Stomach (tissue), 4 donors: Measurements from ENCODE around the gene MTHFD2L.

ENCODE experiments used
- EP300 ChIP-seq: sonication (generic); formaldehyde crosslinking; IDR thresholded peaks from one replicate; pipeline ENCODE4 v1.6.1; 2017; ENCODE audit warnings: antibody characterized with exemption
- POLR2A ChIP-seq, 4 donors: fragments of 450-650 bp; IDR thresholded peaks; one replicate each; pipeline ENCODE4 v1.6.1; 2016; ENCODE audit warnings: antibody characterized with exemption in 4 of 4, control low read depth in 2 of 4, mild to moderate bottlenecking in 1 of 4, moderate library complexity in 1 of 4
- POLR2AphosphoS5 ChIP-seq, 3 donors: sonication (generic); formaldehyde crosslinking; IDR thresholded peaks; one replicate each; pipeline ENCODE4 v1.6.1; 2016; ENCODE audit warnings: antibody characterized with exemption in 3 of 3
- TF ChIP-seq, protein P1 (sequence below), 7 experiments: fragments of 450-650 bp in 4 of 7; fragments of 200-600 bp in 3 of 7; sonication (generic) in 3 of 7; IDR thresholded peaks; one replicate each; pipeline ENCODE4 v1.5.1; 2016 to 2019; ENCODE audit warnings: antibody characterized with exemption in 7 of 7, control low read depth in 2 of 7, mild to moderate bottlenecking in 1 of 7

DNA sequence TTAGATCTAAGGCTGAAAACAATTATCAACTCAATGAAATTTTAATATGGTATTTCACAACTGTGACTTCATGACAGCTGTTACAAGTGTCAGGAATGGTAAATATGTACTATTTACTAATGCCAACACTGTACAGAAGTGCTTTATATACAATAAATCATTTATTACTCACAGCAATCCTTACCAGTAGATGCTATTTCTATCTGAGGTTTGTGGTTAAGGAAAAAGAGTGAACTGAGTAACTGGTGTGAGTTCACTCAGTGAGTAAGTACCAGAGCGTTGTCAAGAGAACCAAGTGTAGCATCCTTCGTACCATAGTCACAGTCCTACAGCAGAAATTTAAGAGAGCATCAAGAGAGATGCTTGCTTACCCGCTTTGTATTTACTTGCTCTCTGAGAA lies 23.3 kb downstream of the MTHFD2L start:
- TF ChIP-seq, protein P1, sequence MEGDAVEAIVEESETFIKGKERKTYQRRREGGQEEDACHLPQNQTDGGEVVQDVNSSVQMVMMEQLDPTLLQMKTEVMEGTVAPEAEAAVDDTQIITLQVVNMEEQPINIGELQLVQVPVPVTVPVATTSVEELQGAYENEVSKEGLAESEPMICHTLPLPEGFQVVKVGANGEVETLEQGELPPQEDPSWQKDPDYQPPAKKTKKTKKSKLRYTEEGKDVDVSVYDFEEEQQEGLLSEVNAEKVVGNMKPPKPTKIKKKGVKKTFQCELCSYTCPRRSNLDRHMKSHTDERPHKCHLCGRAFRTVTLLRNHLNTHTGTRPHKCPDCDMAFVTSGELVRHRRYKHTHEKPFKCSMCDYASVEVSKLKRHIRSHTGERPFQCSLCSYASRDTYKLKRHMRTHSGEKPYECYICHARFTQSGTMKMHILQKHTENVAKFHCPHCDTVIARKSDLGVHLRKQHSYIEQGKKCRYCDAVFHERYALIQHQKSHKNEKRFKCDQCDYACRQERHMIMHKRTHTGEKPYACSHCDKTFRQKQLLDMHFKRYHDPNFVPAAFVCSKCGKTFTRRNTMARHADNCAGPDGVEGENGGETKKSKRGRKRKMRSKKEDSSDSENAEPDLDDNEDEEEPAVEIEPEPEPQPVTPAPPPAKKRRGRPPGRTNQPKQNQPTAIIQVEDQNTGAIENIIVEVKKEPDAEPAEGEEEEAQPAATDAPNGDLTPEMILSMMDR (IDR thresholded peaks at IDR 0.05) = no peak
- TF ChIP-seq EP300 (no peak), POLR2A (IDR thresholded peaks at IDR 0.05) (no peak), POLR2AphosphoS5 (IDR thresholded peaks at IDR 0.05) (no peak)
